DOHH2 (cell line): Measurements from ENCODE around the gene MRPS5.

ENCODE experiments used
- H3F3A ChIP-seq: fragments of 200-600 bp; sonication (generic), shearing (Covaris generic); 2 replicates; pipeline ENCODE4 v1.6.0; 2016; ENCODE audit warnings: antibody characterized with exemption, mild to moderate bottlenecking; ENCODE audit not compliant: control insufficient read depth, insufficient read depth
- H3K27ac ChIP-seq: fragments of 200-600 bp; sonication (generic); 2 replicates; pipeline ENCODE4 v1.5.1; 2014; ENCODE audit warnings: low read depth, mild to moderate bottlenecking, low read length, moderate library complexity
- H3K27me3 ChIP-seq: fragments of 200-600 bp; sonication (generic); 2 replicates; pipeline ENCODE4 v1.6.1; 2014; ENCODE audit warnings: mild to moderate bottlenecking, low read length, mixed read lengths; ENCODE audit not compliant: control insufficient read depth
- H3K36me3 ChIP-seq: fragments of 200-600 bp; sonication (generic); 2 replicates; pipeline ENCODE4 v1.6.1; 2014; ENCODE audit warnings: mild to moderate bottlenecking, low read length, moderate library complexity, mixed read lengths; ENCODE audit not compliant: control insufficient read depth
- H3K4me1 ChIP-seq: fragments of 200-600 bp; sonication (generic); 2 replicates; pipeline ENCODE4 v1.6.1; 2014; ENCODE audit warnings: mild to moderate bottlenecking, low read length, mixed read lengths; ENCODE audit not compliant: control insufficient read depth
- H3K4me2 ChIP-seq: fragments of 200-600 bp; sonication (generic); 2 replicates; pipeline ENCODE4 v1.6.0; 2014; ENCODE audit warnings: mild to moderate bottlenecking, low read length, moderate library complexity
- H3K4me3 ChIP-seq: fragments of 200-600 bp; sonication (generic); 2 replicates; pipeline ENCODE4 v1.5.1; 2014; ENCODE audit warnings: mild to moderate bottlenecking, low read length, mixed read lengths
- H3K79me2 ChIP-seq: fragments of 200-600 bp; sonication (generic); 2 replicates; pipeline ENCODE4 v1.6.1; 2014; ENCODE audit warnings: mild to moderate bottlenecking, low read length, mixed read lengths; ENCODE audit not compliant: control insufficient read depth
- H3K9me2 ChIP-seq: fragments of 200-600 bp; sonication (generic); replicated peaks from 2 replicates; pipeline ENCODE4 v1.6.1; 2014; ENCODE audit warnings: mild to moderate bottlenecking, low read length, mixed read lengths; ENCODE audit not compliant: control insufficient read depth
- H3K9me3 ChIP-seq: fragments of 200-600 bp; sonication (generic); 2 replicates; pipeline ENCODE4 v1.6.1; 2014; ENCODE audit warnings: antibody characterized with exemption, low read length, mixed read lengths; ENCODE audit not compliant: control insufficient read depth, insufficient read depth
- H4K20me1 ChIP-seq: fragments of 200-600 bp; sonication (generic); 2 replicates; pipeline ENCODE4 v1.6.0; 2014; ENCODE audit warnings: low read depth, mild to moderate bottlenecking, antibody characterized with exemption, low read length, moderate library complexity; ENCODE audit not compliant: control insufficient read depth, insufficient read depth
- CTCF ChIP-seq: fragments of 200-600 bp; sonication (generic); IDR thresholded peaks from one replicate; pipeline ENCODE4 v1.5.1; 2014; ENCODE audit warnings: antibody characterized with exemption, mild to moderate bottlenecking, low read depth, low read length; ENCODE audit not compliant: poor library complexity, severe bottlenecking
- EZH2phosphoT487 ChIP-seq: fragments of 200-600 bp; sonication (generic); IDR thresholded peaks from 2 replicates; pipeline ENCODE4 v1.6.1; 2017; ENCODE audit warnings: borderline replicate concordance, mild to moderate bottlenecking, antibody characterized with exemption, low read length, moderate library complexity, mixed read lengths

The MRPS5 gene

GRCh38 chr2:95058466-95058988 lies 63.1 kb downstream of the MRPS5 start:
- Histone ChIP-seq H3K9me3 (no peaks in the 10 kb centered on the region), H3F3A (no peaks in the 10 kb centered on the region), H4K20me1 (no peaks in the 10 kb centered on the region), H3K36me3 (no peaks in the 10 kb centered on the region), H3K9me2 (no peaks in the 10 kb centered on the region), H3K4me1 (0 out of 2 replicates have a peak, but pooled peaks cover 3% of the 10 kb centered on the region), H3K4me2 (no peak overlapping the region), H3K79me2 (no peaks in the 10 kb centered on the region), H3K27ac (no peak overlapping the region), H3K4me3 (no peak overlapping the region), H3K27me3 (peaks cover 14% of the 10 kb centered on the region)
- TF ChIP-seq EZH2phosphoT487 (no peak), CTCF (no peak)

- H3K4me3 ChIP-seq: no peak overlapping the region
- no peaks in the 10 kb centered on the region for H3K79me2 ChIP-seq
- H3K4me2 ChIP-seq: no peak overlapping the region
- no peaks in the 10 kb centered on the region for H4K20me1 ChIP-seq
- TF ChIP-seq EZH2phosphoT487: no peak
- no peak for TF ChIP-seq CTCF
- no peaks in the 10 kb centered on the region for H3F3A ChIP-seq
- H3K27ac ChIP-seq: no peak overlapping the region
- H3K9me2 ChIP-seq: no peaks in the 10 kb centered on the region
- peaks cover 14% of the 10 kb centered on the region for H3K27me3 ChIP-seq
- no peaks in the 10 kb centered on the region for H3K36me3 ChIP-seq
- no peaks in the 10 kb centered on the region for H3K9me3 ChIP-seq
- H3K4me1 ChIP-seq: no peaks in the 10 kb centered on the region
These were observed 63.9 kb downstream of the MRPS5 start for GRCh38 chr2:95057535-95058370.

GRCh38 chr2:95056461-95057459 lies 64.8 kb downstream of the MRPS5 start:
- H3K36me3 ChIP-seq: no peaks in the 10 kb centered on the region
- no peaks in the 10 kb centered on the region for H3F3A ChIP-seq
- peaks cover 14% of the 10 kb centered on the region for H3K27me3 ChIP-seq
- H3K4me3 ChIP-seq: no peak overlapping the region
- H3K4me1 ChIP-seq: no peaks in the 10 kb centered on the region
- H3K9me3 ChIP-seq: no peaks in the 10 kb centered on the region
- H3K9me2 ChIP-seq: no peaks in the 10 kb centered on the region
- TF ChIP-seq CTCF (no peak), EZH2phosphoT487 (no peak)
- H4K20me1 ChIP-seq: no peaks in the 10 kb centered on the region
- no peaks in the 10 kb centered on the region for H3K79me2 ChIP-seq
- H3K4me2 ChIP-seq: no peak overlapping the region
- no peak overlapping the region for H3K27ac ChIP-seq
